ENCODE data around the gene ANO9.
"Not testable (repeated sequence)": the region's sequence is repeated elsewhere in the genome, so short reads cannot be mapped to it uniquely, and the experiment has no call there.

The ANO9 gene

DNA sequence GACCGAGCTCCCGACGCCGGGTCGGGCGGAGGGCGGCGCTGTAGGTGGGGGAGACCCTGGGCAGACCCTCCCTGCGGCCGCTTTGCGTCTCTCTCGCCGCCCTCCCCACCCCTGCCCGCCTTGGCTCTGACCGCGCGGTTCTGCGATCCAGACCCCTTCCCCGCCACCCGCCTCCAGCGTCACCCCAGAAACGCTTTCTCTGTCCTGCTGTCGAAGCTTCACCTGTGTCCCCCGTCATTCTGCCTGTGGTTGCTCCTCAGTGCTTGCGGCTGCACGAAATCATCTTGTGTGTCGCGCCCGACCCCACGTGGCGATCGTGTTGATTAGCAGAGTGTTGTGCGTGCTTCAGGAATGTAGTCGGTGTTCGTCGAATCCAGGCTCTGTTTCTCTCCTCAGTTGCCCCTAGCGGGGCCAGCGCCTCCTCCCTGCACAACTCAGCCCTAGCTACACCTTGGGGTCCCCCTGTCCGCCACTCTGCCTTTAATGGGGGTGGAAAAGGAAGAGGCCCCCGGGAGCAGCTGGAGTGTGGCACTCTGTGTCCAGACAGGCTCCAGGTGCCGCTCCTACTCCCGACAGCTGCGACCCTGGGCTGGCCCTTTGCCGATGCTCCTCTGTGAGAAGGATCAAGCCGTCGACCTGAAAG, 9.1 kb upstream of the ANO9 start:
- DNase-seq, result no peak

DNA sequence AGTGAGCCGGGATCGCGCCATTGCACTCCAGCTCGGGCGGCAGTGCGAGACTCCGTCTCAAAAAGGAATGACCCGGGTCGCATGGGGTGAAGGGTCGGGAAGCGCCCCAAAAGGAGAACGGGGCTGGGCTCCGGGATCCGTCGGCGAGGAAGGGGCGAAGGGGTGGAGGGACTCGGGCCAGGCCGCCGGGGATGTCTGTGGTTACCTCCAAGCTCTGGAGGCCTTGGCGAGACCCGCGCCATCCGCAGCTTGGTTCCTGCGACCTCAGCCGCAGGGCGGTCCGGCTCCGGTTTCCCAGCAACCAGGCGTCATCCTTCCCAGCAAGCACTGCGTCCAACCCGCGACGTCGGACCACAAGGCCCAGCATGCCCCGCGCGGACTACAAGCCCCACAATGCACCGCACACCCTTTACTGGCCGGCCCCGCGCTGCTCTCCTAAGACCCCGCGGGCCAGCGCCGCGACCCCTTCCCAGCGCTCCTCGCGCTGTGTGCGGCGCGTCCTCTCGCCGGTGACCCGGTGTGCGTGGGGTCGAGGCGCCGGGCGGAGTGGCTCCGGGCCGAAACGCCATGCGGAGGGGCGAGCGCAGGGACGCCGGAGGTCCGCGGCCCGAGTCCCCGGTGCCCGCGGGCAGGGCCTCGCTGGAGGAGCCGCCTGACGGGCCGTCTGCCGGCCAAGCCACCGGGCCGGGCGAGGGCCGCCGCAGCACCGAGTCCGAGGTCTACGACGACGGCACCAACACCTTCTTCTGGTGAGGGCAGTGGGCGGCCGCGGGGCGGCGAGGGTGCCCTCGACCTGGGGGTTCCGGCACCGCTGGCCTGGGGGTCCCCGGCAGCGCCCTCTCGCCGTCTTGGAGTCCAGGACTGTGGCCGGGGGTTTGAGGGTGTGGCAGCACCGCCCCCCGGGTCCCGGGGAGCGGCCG, 8.3 kb upstream of the ANO9 start, which contains the start of gene PTDSS2:
Gene PTDSS2, plus strand, starts transcription at position 391 of the 920 bp plus-strand sequence. Its CDS starts 177 bp downstream, at position 568.
- no peak for DNase-seq

DNA sequence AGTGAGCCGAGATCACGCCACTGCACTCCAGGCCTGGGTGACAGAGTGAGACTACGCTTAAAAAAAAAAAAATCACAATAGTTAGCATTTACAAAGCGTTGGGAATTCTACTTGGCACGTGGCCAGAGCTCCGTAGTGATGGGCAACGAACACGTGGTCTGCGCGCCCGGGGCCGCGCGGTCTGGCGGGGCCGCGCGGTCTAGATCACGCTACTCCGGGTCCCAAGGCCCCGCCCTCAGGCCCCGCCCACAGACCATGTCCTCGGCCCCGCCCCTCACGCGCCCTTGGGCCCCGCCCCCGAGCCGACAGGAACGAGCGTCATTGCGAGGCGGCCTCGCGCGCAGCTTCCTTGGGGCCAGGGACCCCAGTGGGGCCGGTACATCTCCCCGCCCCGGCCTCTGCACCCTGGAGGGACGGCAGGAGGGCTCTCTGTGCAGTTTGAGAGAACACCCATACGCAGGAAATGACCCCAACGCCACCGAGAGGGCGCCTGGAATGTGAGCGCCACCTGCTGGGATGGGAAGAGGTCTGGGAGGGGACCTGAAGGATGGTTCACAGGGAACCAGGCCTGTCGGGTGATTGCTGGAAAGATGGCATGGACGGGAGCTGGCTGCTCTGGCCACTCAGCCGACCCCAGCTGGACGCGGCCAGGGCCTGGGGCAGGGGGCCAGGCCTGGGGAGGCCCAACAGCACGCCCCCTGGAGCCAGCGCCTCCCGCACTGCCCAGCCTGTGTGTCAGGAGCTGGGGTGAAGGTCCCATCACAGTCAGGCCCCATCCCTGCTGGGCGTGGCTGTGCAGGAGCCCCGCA, 6.3 kb upstream of the ANO9 start:
- DNase-seq, result no peak

DNA sequence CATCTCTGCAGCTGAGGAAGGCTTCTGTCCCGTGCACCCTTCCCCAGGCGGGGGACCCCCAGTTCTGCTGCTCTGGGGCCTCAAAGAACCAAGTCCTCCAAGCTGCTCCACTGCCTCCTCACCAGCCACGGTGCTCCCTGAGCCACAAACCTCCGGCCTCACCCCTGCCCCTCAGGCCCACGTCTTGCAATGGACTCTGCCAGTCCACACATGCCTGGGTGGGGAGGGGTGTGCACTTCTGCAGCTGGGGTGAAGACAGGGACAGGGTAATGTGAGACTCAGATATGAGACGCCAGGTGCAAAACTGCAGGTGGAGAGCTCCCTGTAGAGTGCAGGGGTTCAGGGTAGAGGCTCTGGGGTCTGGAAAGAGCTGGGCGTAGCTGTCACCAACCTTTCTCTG, 5.1 kb upstream of the ANO9 start:
- no peak for DNase-seq

DNA sequence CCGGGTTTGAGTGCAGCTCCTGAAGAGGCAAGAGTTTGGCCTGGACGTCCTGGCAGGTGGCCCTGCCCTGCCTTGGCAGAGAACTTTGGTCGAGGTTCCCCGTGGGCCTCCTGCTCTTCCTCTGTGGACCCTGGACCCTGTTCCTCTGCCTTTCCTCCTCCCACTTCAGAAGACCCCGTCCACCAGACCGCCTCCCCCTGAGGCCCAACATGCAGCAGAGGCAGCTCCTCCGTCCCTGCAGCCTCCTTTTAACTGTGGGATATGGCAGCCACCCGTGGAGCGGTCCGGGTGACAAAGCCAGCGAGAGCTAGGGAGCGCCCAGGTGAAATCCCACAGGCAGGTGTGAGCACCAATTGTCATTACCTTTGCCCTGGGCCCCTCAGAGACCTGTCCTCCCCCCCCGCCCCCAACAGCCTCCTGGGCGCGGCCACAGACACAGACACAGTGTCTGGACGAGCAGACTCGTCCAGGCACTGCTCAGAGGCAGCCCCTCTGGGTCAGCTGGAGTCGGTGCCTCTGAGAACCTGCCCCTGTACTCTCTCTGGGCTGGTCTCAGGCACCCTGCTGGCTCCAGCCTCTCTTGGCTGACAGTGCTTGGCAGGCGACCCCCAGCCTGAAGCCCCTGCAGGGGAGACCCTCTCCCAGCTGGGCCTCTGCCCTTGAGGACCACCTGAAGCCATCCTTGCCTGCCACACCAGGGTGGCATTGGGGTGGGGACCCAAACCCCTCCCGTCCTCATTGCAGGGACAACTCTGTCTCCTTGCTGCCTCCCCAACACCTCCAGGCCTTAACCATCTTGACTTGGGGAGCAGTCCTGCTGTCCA, 4.2 kb upstream of the ANO9 start:
- no peak for DNase-seq

DNA sequence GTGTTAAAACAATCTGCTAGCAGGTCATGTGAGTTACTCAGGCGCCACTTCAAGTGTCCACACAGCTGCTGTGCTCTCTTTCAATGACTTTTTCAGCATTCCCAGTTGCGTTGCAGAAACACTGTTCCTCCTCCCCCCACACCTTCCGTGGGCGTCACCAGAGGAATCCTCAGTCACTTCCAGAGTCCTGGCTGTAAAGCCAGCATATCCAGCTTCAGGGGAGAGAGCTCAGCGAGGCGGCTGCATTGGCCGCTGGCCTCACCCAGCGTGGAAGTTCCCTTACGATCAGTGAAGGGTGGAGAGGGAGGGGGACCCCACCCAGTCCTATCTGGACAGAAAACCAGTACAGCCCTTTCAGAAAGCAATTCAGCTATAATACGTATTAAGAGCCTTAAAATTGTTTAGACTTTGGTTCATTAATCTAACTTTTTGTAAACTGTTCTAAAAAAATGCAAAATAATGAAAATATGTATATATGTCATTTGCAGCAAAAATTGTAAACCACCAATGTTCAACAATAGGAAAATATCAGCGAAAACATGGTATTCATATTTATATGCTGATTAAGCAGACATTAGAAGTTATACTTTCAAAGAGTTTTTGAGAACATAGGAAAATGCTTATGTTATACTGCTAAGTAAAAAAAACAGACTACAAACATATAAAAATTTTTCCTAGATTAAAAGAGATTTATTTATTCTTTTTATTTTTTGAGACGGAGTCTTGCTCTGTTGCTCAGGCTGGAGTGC, 2.8 kb upstream of the ANO9 start:
- no peak for DNase-seq

DNA sequence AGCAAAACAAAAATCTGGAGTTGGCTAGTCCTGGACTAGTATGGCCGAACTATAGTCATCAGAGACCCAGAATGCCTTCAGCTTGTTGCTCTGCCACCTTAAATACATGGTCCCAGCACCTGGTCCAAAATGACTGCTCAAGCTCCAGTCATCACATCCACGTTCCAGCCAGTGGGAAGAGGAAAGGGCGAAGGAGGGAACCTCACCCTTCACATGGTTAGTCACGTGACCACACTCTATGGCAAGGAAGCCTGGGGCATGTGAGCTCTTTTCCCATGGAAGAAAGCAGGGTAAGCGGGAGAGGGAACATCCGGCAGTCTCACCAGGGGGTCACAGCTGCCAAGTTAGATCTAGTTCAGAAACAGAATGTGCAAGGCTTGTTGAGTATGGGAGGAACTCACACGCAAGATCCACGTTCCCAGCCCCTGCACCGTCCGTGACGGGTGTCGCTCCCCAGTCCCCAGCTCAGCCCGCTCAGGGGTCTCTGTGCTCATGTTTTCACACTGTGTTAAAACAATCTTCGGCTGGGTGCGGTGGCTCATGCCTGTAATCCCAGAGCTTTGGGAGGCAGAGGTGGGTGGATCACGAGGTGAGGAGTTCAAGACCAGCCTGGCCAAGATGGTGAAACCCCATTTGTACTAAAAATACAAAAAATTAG, 1.9 kb upstream of the ANO9 start:
- DNase-seq, result no peak

DNA sequence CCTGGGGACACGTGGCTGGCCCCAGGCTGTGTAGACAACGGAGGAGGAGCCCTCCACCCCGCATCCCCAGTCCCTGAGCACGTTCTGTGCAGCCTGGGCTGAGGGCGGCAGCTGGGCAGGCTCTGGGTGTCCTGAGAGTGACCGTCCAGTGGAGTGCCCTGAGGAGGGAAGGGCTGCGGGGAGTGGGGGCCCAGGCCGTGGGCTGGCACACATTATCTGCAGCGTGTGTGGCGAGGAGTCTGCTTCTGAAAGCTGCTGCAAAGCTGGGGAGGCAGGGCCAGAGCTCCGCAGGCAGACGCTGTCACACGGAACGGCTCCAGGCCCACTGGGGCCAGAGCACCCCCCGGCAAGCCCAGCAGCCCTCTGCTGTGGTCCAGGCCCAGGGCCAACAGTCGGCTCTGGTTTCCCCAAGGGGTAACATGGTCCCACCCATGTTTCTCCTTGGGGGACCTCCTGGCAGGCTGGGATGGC, 835 bp upstream of the ANO9 start:
- no peak for DNase-seq

DNA sequence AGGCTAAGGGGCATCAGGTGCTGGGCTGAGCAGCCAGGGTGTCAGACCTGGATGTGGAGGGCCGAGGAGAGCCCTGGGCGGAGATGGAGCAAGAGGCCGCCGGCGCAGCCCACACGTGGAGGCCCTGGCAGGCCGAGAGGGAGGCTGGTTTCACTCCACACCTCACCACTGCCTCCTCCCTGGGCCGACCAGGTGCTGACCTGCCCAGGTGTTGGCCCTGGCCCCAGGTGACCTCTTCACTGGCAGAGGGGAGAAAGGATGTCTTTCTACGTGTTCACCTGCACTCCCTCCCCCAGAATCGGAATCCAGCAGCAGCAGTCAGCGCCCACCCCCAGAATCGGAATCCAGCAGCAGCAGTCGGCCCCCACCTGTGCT, 781 bp downstream of the ANO9 start:
- DNase-seq, result no peak

DNA sequence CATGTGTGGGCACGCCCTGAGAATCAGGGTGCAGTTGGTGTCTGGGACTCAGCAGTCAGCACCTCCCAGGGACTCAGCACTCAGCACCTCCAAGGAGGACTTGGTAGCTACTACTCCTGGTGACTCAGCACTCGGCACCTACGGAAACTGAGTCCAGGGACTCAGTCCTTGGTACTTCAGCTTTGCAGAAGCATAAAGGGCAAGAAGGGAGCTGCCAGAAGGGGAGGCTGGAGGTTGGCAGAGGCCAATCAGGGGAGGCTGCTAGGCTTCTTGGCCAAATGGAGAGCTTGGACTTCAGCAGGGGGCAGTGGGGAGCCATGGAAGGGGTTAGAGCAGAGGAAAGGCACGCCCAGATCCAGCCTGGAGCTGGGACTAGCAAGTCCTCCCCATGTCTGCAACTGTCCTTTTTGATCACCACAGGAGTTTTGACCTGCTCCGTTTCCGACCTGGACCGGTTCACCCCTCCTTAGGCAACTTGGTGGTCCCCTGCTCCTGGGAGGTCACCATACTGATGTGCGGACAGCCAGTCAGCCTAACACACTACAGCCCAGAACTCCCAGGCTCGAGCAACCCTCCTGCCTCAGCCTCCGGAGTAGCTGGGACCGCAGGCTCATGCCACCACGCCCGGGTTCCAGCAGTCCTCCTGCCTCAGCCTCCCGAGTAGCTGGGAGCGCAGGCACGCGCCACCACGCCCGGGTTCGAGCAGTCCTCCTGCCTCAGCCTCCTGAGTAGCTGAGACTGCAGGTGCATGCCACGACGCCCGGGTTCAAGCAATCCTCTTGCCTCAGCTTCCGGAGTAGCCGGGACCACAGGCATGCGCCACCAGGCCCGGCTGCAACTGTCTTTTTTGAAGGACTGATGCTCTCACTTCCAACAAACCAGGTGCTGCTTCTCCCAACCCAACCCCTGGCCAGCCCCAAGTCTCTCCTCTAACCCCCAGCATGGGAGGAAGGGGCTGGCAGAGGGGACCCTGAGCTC, 1.5 kb downstream of the ANO9 start:
- no peak for DNase-seq

DNA sequence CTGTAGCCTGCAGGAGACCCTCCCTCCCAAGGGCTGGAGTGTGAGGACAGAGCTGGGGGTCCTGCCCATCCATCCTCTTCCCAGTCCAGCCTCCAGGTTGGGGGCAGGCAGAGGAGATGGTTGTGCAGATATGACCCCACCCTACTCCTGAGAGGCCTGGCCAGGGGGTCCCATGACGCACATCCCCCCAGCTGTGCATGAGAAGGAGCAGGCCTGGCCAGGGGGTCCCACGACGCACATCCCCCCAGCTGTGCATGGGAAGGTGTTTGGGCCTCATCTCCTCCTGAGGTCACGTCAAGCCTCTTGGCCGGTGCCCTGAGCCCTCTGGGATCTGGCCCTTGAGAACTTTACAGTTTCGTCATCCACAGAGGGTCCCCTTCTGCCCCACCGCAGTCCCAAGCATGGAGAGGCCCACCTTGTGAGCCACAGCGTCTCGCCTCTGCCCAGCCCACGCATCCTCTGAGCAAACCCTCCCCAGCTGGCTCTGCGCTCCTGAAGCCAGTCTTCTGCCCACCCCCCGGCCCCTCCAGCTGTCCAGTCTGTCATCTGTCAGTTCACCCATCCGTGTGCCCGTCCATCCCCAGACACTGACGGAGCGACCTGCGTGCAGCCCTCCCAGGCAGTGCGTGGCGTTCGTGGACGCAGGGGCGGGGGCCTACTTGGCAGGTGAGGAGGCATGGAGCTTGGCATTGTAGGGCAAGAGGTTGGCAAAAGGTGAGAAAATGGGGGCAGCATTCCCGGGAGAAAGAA, 2.3 kb downstream of the ANO9 start:
- no peak for DNase-seq

DNA sequence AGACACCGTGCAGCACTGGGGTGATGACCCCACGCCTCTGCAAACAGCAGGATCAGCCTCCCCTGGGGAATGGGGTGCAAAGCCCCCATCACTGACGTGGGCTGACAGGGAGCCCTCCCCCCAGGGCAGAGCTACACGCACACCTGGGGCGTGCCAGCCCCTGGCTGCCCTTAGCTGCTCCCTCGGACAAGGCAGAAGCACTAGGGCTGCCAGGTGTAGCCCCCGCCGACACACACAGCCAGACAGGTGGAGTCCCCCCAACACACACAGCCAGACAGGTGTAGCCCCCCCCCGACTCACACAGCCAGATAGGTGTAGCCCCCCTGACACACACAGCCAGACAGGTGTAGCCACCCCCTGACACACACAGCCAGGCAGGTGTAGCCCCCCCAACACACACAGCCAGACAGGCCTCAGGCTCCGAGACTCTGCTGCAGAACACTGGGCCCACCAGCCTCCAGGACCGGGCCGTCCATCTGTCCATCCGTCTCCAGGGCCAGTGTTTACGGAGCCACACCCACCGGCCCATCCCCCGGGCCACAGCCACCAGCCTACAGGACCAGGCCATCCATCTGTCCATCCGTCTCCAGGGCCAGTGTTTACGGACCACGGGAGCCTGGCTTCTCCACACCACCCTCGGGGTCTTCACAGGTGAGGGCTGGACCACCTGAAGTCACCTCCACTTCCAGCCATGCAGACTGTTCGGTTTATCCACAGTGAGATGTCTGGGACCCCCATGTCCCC, 3.5 kb downstream of the ANO9 start:
- DNase-seq, result no peak

DNA sequence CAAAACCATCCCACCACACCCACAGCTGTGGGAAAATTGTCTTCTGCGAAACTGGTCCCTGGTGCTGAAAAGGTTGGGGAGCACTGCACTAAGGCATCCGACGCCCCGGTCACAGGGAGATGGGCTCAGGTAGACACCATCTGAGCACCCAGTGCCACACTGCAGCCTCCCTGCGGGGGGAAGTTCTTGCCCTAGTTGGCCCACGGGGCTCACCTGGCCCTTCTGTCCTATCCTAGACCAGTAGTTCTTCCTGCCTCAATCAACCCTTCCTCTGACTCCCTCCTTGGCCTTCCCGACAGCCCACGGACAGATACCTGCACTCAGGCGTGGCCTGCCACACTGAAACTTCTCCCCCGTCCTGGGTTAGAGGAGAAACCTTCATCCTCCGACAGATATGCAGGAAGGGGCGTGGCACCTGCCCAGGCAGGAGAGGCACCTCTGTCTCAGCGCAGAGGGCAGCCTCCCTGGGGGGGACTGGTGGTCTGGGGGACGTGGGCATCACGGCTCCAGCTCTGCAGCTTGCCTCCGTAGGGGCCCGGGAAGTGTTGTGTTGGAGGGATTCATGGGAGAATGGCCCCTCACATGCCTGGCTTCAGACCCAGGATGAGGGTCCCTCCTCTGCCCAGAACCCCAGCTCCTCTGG, 4.5 kb downstream of the ANO9 start:
- no peak for DNase-seq

DNA sequence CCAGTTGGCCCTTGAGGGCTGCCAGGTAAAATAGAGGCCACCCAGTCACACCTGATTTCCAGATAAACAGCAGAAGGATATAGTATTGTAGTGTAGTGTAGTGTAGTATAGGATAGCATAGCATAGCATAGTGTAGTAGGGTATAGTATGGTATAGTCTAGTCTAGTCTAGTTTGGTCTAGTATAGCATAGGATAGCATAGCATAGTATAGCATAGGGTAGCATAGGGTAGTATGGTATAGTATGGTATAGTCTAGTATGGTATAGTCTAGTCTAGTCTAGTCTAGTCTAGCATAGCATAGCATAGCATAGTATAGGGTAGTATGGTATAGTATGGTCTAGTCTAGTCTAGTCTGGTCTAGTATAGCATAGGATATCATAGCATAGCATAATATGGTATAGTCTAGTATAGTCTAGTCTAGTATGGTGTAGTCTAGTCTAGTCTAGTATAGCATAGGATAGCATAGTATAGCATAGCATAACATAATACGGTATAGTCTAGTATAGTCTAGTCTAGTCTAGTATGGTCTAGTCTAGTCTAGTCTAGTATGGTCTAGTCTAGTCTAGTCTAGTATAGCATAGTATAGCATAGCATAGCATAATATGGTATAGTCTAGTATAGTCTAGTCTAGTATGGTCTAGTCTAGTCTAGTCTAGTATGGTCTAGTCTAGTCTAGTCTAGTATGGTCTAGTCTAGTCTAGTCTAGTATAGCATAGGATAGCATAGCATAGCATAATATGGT, 6.6 kb downstream of the ANO9 start:
- not testable (repeated sequence) for DNase-seq

DNA sequence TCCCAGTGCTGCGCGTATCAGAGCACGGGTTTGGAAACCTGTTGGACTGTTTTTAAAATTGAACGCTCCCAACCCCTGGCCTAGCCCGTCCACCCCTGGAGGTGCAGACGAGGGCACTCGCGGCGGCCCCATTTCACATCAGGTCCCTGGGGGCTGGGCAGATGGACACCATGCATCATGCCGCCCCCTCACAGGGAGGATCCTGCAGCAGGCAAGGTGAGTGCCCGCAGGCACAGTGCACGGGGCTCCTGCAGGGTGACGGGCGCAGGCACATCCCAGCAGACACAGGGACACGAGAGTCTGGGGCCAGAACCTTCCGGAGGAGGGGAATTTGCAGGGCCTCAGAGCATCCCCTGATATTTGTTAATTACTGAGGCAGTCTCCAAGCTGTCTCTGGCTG, 7.3 kb downstream of the ANO9 start:
- DNase-seq, result no peak

DNA sequence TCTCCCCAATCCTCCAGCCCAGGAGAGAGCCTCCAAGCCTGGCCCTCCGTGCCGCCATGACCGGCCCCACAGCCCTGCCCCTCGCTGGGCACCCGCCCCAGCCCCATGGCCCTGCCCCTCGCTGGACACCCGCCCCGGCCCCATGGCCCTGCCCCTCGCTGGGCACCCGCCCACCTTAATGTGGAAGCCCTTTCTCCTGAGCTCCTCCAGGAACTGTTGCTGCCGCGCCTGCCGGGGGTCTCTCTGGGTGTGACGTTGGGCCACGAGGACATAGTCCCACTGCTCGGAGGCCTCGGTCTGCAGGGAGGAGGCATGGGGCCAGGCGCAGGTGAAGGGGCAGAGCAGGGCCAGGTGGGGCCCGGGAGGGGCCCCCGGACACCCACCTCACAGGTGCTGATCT, 8.2 kb downstream of the ANO9 start:
- DNase-seq, result no peak

DNA sequence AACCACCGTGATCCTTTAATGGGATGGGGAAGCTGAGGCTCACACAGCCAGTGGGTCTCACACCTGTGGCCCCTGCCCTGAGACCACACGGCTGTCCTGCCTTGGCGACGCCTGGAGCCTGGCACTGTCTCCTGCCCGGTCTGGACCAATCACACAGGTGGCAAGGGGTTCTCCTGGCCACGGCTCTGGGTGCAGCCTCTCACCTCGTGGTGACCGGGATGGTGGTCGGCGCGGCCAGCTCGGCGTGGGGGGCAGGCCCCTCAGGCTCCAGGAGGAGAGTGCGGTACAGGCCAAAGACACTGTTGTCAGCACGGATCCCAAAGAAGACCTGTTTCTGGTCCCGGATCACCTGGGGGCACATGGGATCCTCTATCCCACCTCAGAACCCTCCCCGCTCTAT, 8.7 kb downstream of the ANO9 start:
- no peak for DNase-seq
